Prostate gland (tissue), 2 donors: ENCODE data around the gene SWSAP1.

Source experiments
- POLR2A ChIP-seq: fragments of 450-650 bp; IDR thresholded peaks from one replicate; pipeline ENCODE4 v1.6.1; 2016; ENCODE audit warnings: antibody characterized with exemption, mild to moderate bottlenecking
- POLR2AphosphoS5 ChIP-seq: sonication (generic); formaldehyde crosslinking; IDR thresholded peaks from one replicate; pipeline ENCODE4 v1.6.1; 2017; ENCODE audit warnings: antibody characterized with exemption
- TF ChIP-seq, protein P1 (sequence below), 4 experiments: fragments of 200-600 bp in 2 of 4; fragments of 450-650 bp in 2 of 4; sonication (generic) in 2 of 4; IDR thresholded peaks; 1 replicate in 3 of 4; 2 replicates in 1 of 4; pipeline ENCODE4 v1.5.1; 2016 to 2019; ENCODE audit warnings: antibody characterized with exemption in 4 of 4, mild to moderate bottlenecking in 2 of 4, moderate library complexity in 2 of 4

DNA sequence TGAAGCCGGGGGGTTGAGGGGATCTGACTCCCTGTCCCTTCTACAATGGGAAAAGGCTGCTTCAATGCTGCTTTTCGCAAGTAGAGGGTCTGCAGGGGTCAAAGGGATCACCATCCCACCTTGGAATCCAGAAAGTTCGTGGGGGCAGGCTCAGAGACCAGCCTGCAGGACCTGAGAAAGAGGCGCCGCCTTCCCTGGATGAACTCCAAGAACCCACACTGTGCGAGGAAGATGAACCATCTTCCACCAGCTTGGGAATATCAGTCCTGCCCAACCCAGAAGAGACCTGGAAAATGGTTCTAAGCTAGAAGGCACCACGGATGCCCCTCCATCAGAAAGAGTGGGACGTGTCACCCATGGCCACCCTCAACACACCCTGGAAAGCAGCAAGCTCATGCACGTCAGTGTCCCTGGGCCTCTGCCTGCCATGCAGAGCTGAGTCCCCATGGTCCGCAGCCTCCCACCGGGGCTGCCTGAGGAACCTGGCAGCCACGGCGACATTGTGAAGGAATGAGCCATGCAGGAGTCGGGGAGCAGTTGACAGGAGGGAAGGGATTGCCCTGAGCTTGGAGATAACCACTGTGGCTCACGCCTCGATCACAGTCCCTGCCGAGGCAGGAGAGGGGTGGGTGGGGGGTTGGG, 49.6 kb upstream of the SWSAP1 start:
- TF ChIP-seq, protein P1, sequence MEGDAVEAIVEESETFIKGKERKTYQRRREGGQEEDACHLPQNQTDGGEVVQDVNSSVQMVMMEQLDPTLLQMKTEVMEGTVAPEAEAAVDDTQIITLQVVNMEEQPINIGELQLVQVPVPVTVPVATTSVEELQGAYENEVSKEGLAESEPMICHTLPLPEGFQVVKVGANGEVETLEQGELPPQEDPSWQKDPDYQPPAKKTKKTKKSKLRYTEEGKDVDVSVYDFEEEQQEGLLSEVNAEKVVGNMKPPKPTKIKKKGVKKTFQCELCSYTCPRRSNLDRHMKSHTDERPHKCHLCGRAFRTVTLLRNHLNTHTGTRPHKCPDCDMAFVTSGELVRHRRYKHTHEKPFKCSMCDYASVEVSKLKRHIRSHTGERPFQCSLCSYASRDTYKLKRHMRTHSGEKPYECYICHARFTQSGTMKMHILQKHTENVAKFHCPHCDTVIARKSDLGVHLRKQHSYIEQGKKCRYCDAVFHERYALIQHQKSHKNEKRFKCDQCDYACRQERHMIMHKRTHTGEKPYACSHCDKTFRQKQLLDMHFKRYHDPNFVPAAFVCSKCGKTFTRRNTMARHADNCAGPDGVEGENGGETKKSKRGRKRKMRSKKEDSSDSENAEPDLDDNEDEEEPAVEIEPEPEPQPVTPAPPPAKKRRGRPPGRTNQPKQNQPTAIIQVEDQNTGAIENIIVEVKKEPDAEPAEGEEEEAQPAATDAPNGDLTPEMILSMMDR (IDR thresholded peaks at IDR 0.05) = no peak
- TF ChIP-seq POLR2A (no peak), POLR2AphosphoS5 (no peak)
